HG02610 (cell line): ENCODE results near the gene RNF40.

Experiments
- ATAC-seq: cut with Tn5 transposase; IDR thresholded peaks from one replicate; pipeline ENCODE4 v1.9.1; 2021; ENCODE audit warnings: mild to moderate bottlenecking, moderate library complexity; ENCODE audit not compliant: unreplicated experiment

Gene RNF40

GRCh38 chr16:30761928-30762902 is at the start of gene RNF40, which contains the start of gene CFAP119:
RNF40 (plus strand) TSS chr16:30762322; CDS start chr16:30762546, 224 bp downstream.
CFAP119 (minus strand) TSS chr16:30762062; CDS start chr16:30761748, 314 bp downstream.
- ATAC-seq, result peak; percentile 80

- ATAC-seq, result no peak
Measured at GRCh38 chr16:30715750-30716445, 46.2 kb upstream of the RNF40 start.

GRCh38 chr16:30720086-30720485 is 42.0 kb upstream of the RNF40 start:
- ATAC-seq, result no peak

- ATAC-seq, result no peak
Measured at GRCh38 chr16:30720694-30721093, 41.4 kb upstream of the RNF40 start.

GRCh38 chr16:30721167-30721566 is 41.0 kb upstream of the RNF40 start:
- ATAC-seq, result no peak

GRCh38 chr16:30721606-30722005 is 40.5 kb upstream of the RNF40 start:
- ATAC-seq, result no peak

GRCh38 chr16:30722443-30722842 is 39.7 kb upstream of the RNF40 start:
- ATAC-seq, result no peak

- ATAC-seq, result no peak
Measured at GRCh38 chr16:30722916-30723315, 39.2 kb upstream of the RNF40 start.

- no peak for ATAC-seq
Measured at GRCh38 chr16:30723725-30724355, 38.3 kb upstream of the RNF40 start.

- no peak for ATAC-seq
Measured at GRCh38 chr16:30724641-30725417, 37.3 kb upstream of the RNF40 start.

GRCh38 chr16:30725418-30725792 is 36.7 kb upstream of the RNF40 start:
- ATAC-seq, result no peak

- no peak for ATAC-seq
Measured at GRCh38 chr16:30728321-30728720, 33.8 kb upstream of the RNF40 start.

- ATAC-seq, result no peak
Measured at GRCh38 chr16:30728899-30729672, 33.0 kb upstream of the RNF40 start.

GRCh38 chr16:30731411-30731810 is 30.7 kb upstream of the RNF40 start:
- no peak for ATAC-seq

GRCh38 chr16:30736995-30737793 is 24.9 kb upstream of the RNF40 start:
- no peak for ATAC-seq

GRCh38 chr16:30737794-30738648 is 24.1 kb upstream of the RNF40 start:
- ATAC-seq, result no peak

- ATAC-seq, result no peak
Measured at GRCh38 chr16:30738984-30739951, 22.9 kb upstream of the RNF40 start.
